ENCODE data around the gene RAB12. TPM values are rescaled to one million over a fixed set of nuclear protein-coding genes. Genes with fewer than 3 reads are reported as not detected.

RAB12 gene
- total and polyA plus RNA-seq, 2 of the 8 experiments (the other 6 are each of a cell fraction or from before 2014, with no cell fraction given) = 19.7 to 45.9 TPM

DNA sequence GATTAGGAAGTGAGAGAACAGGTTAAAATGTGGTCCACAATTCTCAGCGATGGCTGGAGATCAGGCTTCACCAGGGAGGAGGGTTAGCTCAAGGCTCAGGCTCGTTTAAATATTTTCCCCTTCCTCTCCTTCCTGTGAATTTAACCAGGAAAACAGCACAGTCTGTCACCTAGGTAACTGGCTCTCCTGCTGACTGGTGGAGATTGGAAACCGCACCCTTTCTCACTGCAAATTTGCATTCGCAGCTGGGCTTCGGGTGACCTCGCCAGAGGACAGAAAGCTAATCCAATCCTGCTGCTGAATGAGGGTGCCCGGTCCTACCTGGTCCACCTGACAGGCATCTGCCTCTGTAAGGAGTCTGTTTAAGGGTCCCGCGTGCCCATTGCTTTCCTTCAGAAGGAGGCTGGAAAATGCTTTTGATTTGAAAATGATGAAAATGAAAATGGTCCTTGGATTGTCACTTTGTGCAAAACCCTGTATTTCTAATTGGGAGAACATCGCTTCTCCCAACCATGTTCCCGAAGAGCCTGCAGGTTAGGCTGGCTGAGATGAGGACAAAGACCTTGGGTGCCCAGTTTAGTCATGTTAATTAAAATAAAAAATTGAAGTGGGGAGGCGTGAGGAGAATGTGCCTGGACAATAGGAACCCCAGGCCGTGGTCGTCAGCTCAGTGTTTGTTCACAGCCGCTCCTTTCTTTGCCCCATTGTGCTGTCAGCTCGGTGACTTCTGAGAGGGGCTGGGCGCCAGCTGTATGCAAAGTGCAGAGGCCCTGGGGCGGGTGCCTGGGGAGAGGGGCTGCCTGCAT lies 52.7 kb downstream of the RAB12 start:
- DNase-seq (ENCODE audit: low read depth in 1 of 2, low spot score in 2 of 2) (peak; percentile 56 to 72), FAIRE-seq (peak; percentile 96)
- no peak overlapping the region for H2BK15ac ChIP-seq (ENCODE audit: low read length)
- H3K9me3 ChIP-seq (ENCODE audit: insufficient read depth in 2 of 2, low read depth in 1 of 2, low read length in 1 of 2) = no peaks in the 10 kb centered on the region
- peak overlapping the region; percentile 85; the same call in 1 of the 2 replicates for H2BK5ac ChIP-seq (ENCODE audit: low read depth, low read length)
- H3K4me2 ChIP-seq (ENCODE audit: insufficient read depth in 1 of 2, low read depth in 2 of 2, low read length in 2 of 2) = peak overlapping the region; percentile 62 to 64
- H4K91ac ChIP-seq (replicated peaks; ENCODE audit: insufficient read length, low read length) = no peak overlapping the region
- POLR2A ChIA-PET (ENCODE audit: partially characterized antibody) = interaction anchor here (1.0 to 1.9 kb wide), 3 partner anchors 8 to 164 kb away, joined by 3 to 4 read pairs (median 4); no protein-coding TSS in a partner anchor
- peak overlapping the region in 2 of 4 experiments; percentile 15 to 46; a peak in 4 of 8 replicates for H3K4me3 ChIP-seq (ENCODE audit: extremely low read depth in 1 of 4, insufficient read depth in 2 of 4, low read depth in 3 of 4, low read length in 4 of 4)
- H2BK12ac ChIP-seq (ENCODE audit: low read depth, low read length) = peak overlapping the region; percentile 94; the same call in 1 of the 2 replicates
- peak overlapping the region; percentile 66; the same call in 1 of the 2 replicates for H3K18ac ChIP-seq (ENCODE audit: extremely low read depth, low read length)
- peak overlapping the region; percentile 57 for H4K5ac ChIP-seq (ENCODE audit: insufficient read length, low read depth, low read length)
- peak overlapping the region; percentile 28 for H3K27ac ChIP-seq (ENCODE audit: low read depth, low read length)
- CTCF ChIA-PET (ENCODE audit: partially characterized antibody) = interaction anchor here (1.1 to 4.5 kb wide), 9 partner anchors 23 to 327 kb away, joined by 3 to 31 read pairs (median 4); no protein-coding TSS in a partner anchor
- H3K27me3 ChIP-seq (replicated peaks in 1 of 4; ENCODE audit: control insufficient read depth in 3 of 4, extremely low read depth in 1 of 4, insufficient read depth in 3 of 4, low read length in 3 of 4) = no peaks in the 10 kb centered on the region
- H3K4ac ChIP-seq (replicated peaks; ENCODE audit: insufficient read length, low read depth, low read length) = no peak overlapping the region
- H2AK5ac ChIP-seq (ENCODE audit: low read depth, low read length) = no peak overlapping the region
- H3K79me2 ChIP-seq (ENCODE audit: control insufficient read depth in 1 of 2, insufficient read depth in 2 of 2, low read length in 2 of 2) = no peaks in the 10 kb centered on the region
- peak overlapping the region in 1 of 4 experiments; percentile 20; a peak in 1 of 7 replicates for H3K9ac ChIP-seq (replicated peaks in 1 of 4; ENCODE audit: extremely low read depth in 1 of 4, low read depth in 3 of 4, low read length in 3 of 4)
- no peak overlapping the region for H4K8ac ChIP-seq (ENCODE audit: extremely low read depth, insufficient read depth, low read length)
- H3K36me3 ChIP-seq (ENCODE audit: control insufficient read depth in 2 of 4, insufficient read depth in 4 of 4, low read length in 3 of 4) = no peaks in the 10 kb centered on the region
- no peaks in the 10 kb centered on the region for H4K20me1 ChIP-seq (replicated peaks in 1 of 2; ENCODE audit: control insufficient read depth in 1 of 2, insufficient read depth in 2 of 2, low read length in 2 of 2)
- no peak overlapping the region for H2BK120ac ChIP-seq (replicated peaks; ENCODE audit: low read depth, low read length)
- peaks cover 5 to 21% (median 13%) of the 10 kb centered on the region in 4 experiments for H3K4me1 ChIP-seq (replicated peaks in 1 of 4; ENCODE audit: control insufficient read depth in 3 of 4, insufficient read depth in 4 of 4, low read length in 3 of 4)
- H2BK20ac ChIP-seq (ENCODE audit: low read length) = no peak overlapping the region
- H2AFZ ChIP-seq (ENCODE audit: low read length) = no peak overlapping the region
- H3K23me2 ChIP-seq (ENCODE audit: low read depth, low read length) = no peaks in the 10 kb centered on the region; the same call in 1 of the 2 replicates
- H3K79me1 ChIP-seq (ENCODE audit: low read depth, low read length) = no peaks in the 10 kb centered on the region
- H3K56ac ChIP-seq (replicated peaks; ENCODE audit: insufficient read length, low read depth, low read length) = no peak overlapping the region
- no peak overlapping the region for H3K14ac ChIP-seq (ENCODE audit: insufficient read length)
- H3K23ac ChIP-seq (ENCODE audit: insufficient read length) = no peak overlapping the region
- WGBS, 2 experiments (ENCODE audit: extremely low coverage in 1 of 2, insufficient coverage in 1 of 2, insufficient read length in 1 of 2, insufficient replicate concordance in 2 of 2, low coverage in 1 of 2, low lambda C conversion rate in 2 of 2, missing lambda C conversion rate in 1 of 2) = 8% methylated on average over 18 of the region's 18 CpGs; no CpG with 5 or more reads in 1 of the 2 experiments
- TF ChIP-seq RFX5 (IDR thresholded peaks at IDR 0.05; ENCODE audit: borderline replicate concordance, low read depth, low read length) = no peak
- TF ChIP-seq NANOG (IDR thresholded peaks at IDR 0.05; ENCODE audit: insufficient read depth, low read depth, low read length, poor library complexity, severe bottlenecking) = peak; percentile 85
- TF ChIP-seq KDM4A (IDR thresholded peaks at IDR 0.05; ENCODE audit: low read depth, low read length, severe bottlenecking) = no peak
- TF ChIP-seq CBX8 (IDR thresholded peaks at IDR 0.05; ENCODE audit: borderline replicate concordance, low read depth, low read length) = no peak
- no peak for TF ChIP-seq FOSL1 (IDR thresholded peaks at IDR 0.05; ENCODE audit: insufficient read depth, low read depth, low read length)
- no peak for TF ChIP-seq HDAC6 (IDR thresholded peaks at IDR 0.05; ENCODE audit: low read depth, low read length)
- TF ChIP-seq RNF2 (IDR thresholded peaks at IDR 0.05; ENCODE audit: borderline replicate concordance, low read depth, low read length, missing control alignments, poor library complexity, severe bottlenecking) = no peak
- no peak for TF ChIP-seq GTF2F1 (IDR thresholded peaks at IDR 0.05; ENCODE audit: borderline replicate concordance, low read depth, low read length)
- no peak for TF ChIP-seq TCF12 (IDR thresholded peaks at IDR 0.05; ENCODE audit: low read depth, low read length)
- TF ChIP-seq, protein P1, sequence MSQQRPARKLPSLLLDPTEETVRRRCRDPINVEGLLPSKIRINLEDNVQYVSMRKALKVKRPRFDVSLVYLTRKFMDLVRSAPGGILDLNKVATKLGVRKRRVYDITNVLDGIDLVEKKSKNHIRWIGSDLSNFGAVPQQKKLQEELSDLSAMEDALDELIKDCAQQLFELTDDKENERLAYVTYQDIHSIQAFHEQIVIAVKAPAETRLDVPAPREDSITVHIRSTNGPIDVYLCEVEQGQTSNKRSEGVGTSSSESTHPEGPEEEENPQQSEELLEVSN (IDR thresholded peaks at IDR 0.05) = no peak
